Left colon (tissue), 2 donors: Measurements from ENCODE around the gene METTL17. TPM values are rescaled to one million over a fixed set of nuclear protein-coding genes. Genes with fewer than 3 reads are reported as not detected.
"Not testable (repeated sequence)": the region's sequence is repeated elsewhere in the genome, so short reads cannot be mapped to it uniquely, and the experiment has no call there.

Experiments
- ATAC-seq: fragments of 200-7000 bp; cut with Tn5 transposase; one replicate; pipeline ENCODE4 v1.9.1; 2020; ENCODE audit warnings: mild to moderate bottlenecking, moderate library complexity
- DNase-seq, 2 donors: peaks; one replicate each; pipeline ENCODE4 v3.0.0-alpha.2; 2020
- intact Hi-C, 2 donors: fragments of 100-400 bp; cut with DNase I in 1 of 2; cut with micrococcal nuclease in 1 of 2; formaldehyde crosslinking; loops; one replicate each; pipeline versions ENCODE4 v1.11.2 to v1.14.0; 2022; cut with DNase I, micrococcal nuclease
- long read RNA-seq: library from polyadenylated mRNA; unstranded; transcript quantifications from one replicate; pipeline ENCODE4 v2.0.0, GENCODE V29; 2021
- total RNA-seq, 2 donors: library from RNA; stranded (reverse); fragmentation: NEBNext Ultra II Directional; extraction: Animal tissue kit (Norgen Biotek cat#: 25700); gene quantifications; one replicate each; pipeline ENCODE4 v1.2.1, GENCODE V29; 2021
- donor health status: DM: no; HTN: no; CAD: no.
- donor health status: DM: yes; HTN: yes; CAD: no.

The METTL17 gene, protein sequence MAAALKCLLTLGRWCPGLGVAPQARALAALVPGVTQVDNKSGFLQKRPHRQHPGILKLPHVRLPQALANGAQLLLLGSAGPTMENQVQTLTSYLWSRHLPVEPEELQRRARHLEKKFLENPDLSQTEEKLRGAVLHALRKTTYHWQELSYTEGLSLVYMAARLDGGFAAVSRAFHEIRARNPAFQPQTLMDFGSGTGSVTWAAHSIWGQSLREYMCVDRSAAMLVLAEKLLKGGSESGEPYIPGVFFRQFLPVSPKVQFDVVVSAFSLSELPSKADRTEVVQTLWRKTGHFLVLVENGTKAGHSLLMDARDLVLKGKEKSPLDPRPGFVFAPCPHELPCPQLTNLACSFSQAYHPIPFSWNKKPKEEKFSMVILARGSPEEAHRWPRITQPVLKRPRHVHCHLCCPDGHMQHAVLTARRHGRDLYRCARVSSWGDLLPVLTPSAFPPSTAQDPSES
- 10 to 100 TPM; 48.4 to 65.1 TPM for total RNA-seq
- long read RNA-seq, transcript METTL17-202 (13 exons, 1,586 nt), result minor isoform, 10 of 62 reads
- long read RNA-seq, transcript METTL17-201 (14 exons, 1,749 nt), result major isoform, 30 of 62 reads
- long read RNA-seq, partial matches to known transcripts, result 4 of 62 reads
- long read RNA-seq, other reads (novel, unspliced or antisense), result 13 of 62 reads

- intact Hi-C loops, result no loop called here
- peak; percentile 92 for ATAC-seq
These were observed at the start of gene METTL17 for GRCh38 chr14:20989787-20990600. Gene METTL17, plus strand, starts transcription at chr14:20989980. Its CDS starts 23 bp downstream, at chr14:20990003.

DNA sequence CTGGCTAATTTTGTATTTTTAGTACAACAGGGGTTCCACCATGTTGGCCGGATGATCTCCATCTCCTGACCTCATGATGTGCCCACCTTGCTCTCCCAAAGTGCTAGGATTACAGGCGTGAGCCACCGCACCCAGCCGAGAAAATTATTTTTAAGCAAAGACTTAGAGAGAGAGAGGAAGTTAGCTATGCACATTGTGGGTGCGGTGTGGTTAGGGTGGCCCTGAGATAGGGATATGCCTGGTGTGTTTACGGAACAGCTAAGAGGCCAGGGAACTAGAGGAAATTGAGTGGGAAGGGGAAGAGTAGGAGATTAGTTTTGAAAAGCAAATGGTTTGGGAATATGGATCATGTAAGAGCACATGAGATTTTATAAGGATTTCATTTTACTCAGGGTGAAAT, 44.6 kb upstream of the METTL17 start:
- DNase-seq, ATAC-seq, intact Hi-C loops: not testable (repeated sequence)

More at GRCh38 chr14:20989787-20990600, at the start of gene METTL17:
- DNase-seq, result peak; percentile 91 to 95

DNA sequence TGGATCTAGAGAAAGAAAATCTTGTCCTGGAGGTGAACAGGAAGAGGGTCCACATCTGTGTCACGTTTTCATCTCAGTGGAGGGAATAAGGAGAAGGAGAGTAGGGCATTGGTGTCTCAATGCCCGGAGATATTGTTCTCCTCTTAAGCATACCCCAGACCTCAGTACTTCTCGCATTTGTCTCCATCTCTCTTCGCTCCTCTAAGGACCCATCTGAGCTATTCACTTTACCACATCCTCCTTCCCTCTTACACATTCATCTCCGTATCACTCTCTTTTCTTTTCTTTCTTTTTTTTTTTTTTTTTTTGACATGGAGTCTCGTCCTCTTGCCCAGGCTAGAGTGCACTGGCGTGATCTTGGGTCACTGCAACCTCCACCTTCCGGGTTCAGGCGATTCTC, 43.1 kb upstream of the METTL17 start:
- ATAC-seq, DNase-seq, intact Hi-C loops: not testable (repeated sequence)

DNA sequence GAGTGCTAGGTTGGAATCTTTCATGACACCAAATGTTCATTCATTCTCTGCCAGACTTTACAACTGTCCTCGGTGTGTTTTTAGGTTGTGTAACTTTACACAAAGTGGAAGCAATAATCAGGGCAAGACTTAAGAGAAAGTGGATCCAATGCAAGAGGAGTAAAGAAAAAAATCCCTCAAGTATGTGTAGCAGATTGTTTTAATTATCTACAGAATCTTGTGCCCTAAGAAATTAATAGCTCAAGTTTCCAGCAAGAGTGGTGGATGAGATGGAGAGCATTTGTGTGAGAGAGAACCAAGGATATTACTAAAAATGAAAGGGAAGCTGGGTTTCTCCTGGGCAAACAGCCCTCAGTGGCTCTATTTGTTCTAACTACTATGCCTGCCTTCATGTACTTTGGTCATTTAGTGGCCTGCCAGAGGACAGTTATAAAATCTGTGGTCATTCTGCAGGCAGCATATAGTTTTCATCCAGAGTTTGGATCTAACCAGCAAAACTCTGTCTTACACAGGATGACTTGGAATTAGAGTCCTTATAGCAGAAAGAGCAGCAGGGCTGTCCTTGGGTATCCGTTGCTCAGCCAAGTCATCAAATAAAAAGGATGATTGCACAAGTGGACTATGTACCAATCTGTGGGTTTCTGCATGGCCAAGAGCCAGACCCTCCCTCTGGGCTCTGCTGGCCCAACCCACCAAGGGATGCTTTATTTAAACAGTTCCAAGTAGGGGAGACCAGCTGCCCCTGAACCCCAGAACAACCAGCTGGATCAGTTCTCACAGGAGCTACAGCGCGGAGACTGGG, 34.8 kb upstream of the METTL17 start, which contains the start of gene RNASE2:
Gene RNASE2 (plus strand): TSS at position 752 of the 802 bp plus-strand sequence. CDS start 285 bp downstream, outside the sequence.
- ATAC-seq, DNase-seq, intact Hi-C loops: not testable (repeated sequence)

- intact Hi-C loops, ATAC-seq, DNase-seq: not testable (repeated sequence)
These were observed 34.3 kb upstream of the METTL17 start for GRCh38 chr14:20955538-20955873.

- ATAC-seq, result no peak
- no peak for DNase-seq
- intact Hi-C loops, result no loop called here
These were observed 33.3 kb upstream of the METTL17 start for GRCh38 chr14:20956376-20956976.

GRCh38 chr14:20958946-20959345, 30.8 kb upstream of the METTL17 start:
- ATAC-seq, result peak; percentile 45
- intact Hi-C loops, result not testable (repeated sequence)

GRCh38 chr14:20969336-20969735, 20.4 kb upstream of the METTL17 start:
- DNase-seq, result no peak

More at GRCh38 chr14:20958946-20959345, 30.8 kb upstream of the METTL17 start:
- DNase-seq, result not testable (repeated sequence)

GRCh38 chr14:20970647-20970982, 19.2 kb upstream of the METTL17 start:
- DNase-seq (no peak), ATAC-seq (no peak)
- intact Hi-C loops, result loop anchor here in 1 of 2 donors (10.0 kb wide), 1 partner anchor 356 kb away; no protein-coding TSS in a partner anchor

More at GRCh38 chr14:20969336-20969735, 20.4 kb upstream of the METTL17 start:
- no peak for ATAC-seq
- intact Hi-C loops, result loop anchor here in 1 of 2 donors (10.0 kb wide), 1 partner anchor 115 kb away; no protein-coding TSS in a partner anchor

- intact Hi-C loops, result loop anchor here in 1 of 2 donors (10.0 kb wide), 1 partner anchor 356 kb away; no protein-coding TSS in a partner anchor
- DNase-seq (peak; percentile 75 to 81), ATAC-seq (peak; percentile 97)
These were observed 18.6 kb upstream of the METTL17 start for GRCh38 chr14:20970983-20971704.

GRCh38 chr14:20971705-20972021, 18.1 kb upstream of the METTL17 start:
- no peak for DNase-seq
- ATAC-seq, result peak; percentile 37
- intact Hi-C loops, result loop anchor here in 1 of 2 donors (10.0 kb wide), 1 partner anchor 357 kb away; no protein-coding TSS in a partner anchor

DNA sequence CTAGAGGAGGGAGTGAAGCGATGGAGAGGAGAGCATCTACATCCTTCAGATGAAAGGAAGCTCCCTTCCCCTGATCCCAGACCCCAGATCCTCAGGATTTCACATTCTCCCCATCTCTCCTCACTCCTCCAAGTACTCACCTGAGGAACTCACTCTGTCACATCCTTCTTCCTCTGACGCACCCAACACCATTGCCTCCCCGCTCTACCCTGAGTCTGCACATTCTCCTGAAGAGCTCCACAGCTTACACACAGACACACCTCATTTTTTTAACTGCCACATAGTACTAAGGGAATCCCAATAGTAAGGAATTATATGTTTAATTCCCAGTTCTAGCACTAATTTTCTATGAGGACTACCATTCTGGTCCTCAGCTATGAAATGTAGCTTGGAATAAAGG, 16.3 kb upstream of the METTL17 start:
- ATAC-seq (no peak), DNase-seq (no peak)
- intact Hi-C loops, result loop anchor here in 1 of 2 donors (10.0 kb wide), 1 partner anchor 359 kb away; no protein-coding TSS in a partner anchor

- ATAC-seq (peak; percentile 45), DNase-seq (no peak)
- intact Hi-C loops, result loop anchor here in 1 of 2 donors (10.0 kb wide), 1 partner anchor 361 kb away; no protein-coding TSS in a partner anchor
These were observed 13.5 kb upstream of the METTL17 start for GRCh38 chr14:20976291-20976690.

DNA sequence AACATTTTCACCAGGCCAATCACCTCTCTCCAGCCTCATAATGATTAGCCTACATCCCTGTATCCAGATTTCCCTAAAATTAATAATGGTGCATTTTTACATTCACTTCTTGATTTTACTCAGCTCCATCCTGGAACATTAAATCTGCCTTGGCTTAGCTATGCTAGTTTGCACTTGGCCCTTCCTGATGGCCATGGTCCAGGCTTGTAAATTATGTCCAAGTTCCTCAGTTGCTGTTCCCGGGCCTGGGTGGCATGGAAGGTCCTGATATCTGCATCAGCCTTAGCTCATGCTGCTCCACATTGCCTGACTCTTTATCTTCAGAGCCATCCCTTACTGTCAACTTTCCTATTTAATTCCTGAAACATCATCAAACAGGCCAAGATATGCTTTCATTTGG, 11.1 kb upstream of the METTL17 start:
- intact Hi-C loops, result loop anchor here in 1 of 2 donors (10.0 kb wide), 1 partner anchor 364 kb away; no protein-coding TSS in a partner anchor
- DNase-seq (peak in 1 of 2 donors; percentile 18), ATAC-seq (peak; percentile 73)

GRCh38 chr14:20980906-20981305, 8.9 kb upstream of the METTL17 start:
- no peak for DNase-seq
- intact Hi-C loops, result no loop called here

DNA sequence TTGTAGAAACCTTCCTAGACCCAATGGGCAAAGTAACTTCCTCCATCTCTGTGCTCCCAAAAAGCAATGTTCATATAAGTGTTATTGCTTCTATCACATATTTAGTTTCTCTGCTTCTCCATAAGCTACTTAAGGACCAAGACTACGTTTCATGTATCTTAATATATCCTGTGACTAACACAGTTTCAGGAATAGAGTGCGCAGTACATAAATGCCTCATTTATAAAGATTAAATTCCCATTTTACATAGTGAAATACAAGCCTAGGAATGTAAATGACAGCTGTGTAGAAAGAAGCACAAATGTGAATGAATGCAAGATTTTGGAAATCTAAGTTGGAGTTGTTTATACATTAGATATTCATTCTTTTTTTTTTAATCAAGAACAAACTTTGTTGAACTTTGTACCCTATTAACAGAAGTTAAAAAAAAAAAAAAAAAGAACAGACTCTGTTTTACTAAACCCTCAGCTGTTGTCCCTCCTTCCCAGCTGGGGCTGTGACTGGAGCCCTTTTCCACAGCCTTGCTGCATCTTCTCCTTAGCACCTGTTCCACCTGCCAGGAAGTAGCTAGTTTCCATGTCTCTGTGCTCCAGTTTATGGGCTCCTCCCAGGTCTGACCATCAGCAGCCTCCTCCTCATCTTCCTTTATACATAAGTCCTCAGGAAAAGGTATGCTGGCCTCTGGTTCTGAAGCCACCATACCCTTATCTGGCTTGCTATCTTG, 7.0 kb upstream of the METTL17 start:
- intact Hi-C loops, result no loop called here
- ATAC-seq, result peak; percentile 55

More at GRCh38 chr14:20980906-20981305, 8.9 kb upstream of the METTL17 start:
- no peak for ATAC-seq

More for the DNA sequence above, 7.0 kb upstream of the METTL17 start:
- DNase-seq, result no peak
